ENCODE results near the gene ARHGEF7. TPM values are rescaled to one million over a fixed set of nuclear protein-coding genes. Genes with fewer than 3 reads are reported as not detected.
"Not testable (repeated sequence)": the region's sequence is repeated elsewhere in the genome, so short reads cannot be mapped to it uniquely, and the experiment has no call there.

Gene ARHGEF7, protein sequence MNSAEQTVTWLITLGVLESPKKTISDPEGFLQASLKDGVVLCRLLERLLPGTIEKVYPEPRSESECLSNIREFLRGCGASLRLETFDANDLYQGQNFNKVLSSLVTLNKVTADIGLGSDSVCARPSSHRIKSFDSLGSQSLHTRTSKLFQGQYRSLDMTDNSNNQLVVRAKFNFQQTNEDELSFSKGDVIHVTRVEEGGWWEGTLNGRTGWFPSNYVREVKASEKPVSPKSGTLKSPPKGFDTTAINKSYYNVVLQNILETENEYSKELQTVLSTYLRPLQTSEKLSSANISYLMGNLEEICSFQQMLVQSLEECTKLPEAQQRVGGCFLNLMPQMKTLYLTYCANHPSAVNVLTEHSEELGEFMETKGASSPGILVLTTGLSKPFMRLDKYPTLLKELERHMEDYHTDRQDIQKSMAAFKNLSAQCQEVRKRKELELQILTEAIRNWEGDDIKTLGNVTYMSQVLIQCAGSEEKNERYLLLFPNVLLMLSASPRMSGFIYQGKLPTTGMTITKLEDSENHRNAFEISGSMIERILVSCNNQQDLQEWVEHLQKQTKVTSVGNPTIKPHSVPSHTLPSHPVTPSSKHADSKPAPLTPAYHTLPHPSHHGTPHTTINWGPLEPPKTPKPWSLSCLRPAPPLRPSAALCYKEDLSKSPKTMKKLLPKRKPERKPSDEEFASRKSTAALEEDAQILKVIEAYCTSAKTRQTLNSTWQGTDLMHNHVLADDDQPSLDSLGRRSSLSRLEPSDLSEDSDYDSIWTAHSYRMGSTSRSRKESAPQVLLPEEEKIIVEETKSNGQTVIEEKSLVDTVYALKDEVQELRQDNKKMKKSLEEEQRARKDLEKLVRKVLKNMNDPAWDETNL
- total RNA-seq (ENCODE audit: unreplicated experiment) = 227 TPM
- long read RNA-seq, partial matches to known transcripts = 14 of 22 reads
- long read RNA-seq, other reads (novel, unspliced or antisense) = 8 of 22 reads

DNA sequence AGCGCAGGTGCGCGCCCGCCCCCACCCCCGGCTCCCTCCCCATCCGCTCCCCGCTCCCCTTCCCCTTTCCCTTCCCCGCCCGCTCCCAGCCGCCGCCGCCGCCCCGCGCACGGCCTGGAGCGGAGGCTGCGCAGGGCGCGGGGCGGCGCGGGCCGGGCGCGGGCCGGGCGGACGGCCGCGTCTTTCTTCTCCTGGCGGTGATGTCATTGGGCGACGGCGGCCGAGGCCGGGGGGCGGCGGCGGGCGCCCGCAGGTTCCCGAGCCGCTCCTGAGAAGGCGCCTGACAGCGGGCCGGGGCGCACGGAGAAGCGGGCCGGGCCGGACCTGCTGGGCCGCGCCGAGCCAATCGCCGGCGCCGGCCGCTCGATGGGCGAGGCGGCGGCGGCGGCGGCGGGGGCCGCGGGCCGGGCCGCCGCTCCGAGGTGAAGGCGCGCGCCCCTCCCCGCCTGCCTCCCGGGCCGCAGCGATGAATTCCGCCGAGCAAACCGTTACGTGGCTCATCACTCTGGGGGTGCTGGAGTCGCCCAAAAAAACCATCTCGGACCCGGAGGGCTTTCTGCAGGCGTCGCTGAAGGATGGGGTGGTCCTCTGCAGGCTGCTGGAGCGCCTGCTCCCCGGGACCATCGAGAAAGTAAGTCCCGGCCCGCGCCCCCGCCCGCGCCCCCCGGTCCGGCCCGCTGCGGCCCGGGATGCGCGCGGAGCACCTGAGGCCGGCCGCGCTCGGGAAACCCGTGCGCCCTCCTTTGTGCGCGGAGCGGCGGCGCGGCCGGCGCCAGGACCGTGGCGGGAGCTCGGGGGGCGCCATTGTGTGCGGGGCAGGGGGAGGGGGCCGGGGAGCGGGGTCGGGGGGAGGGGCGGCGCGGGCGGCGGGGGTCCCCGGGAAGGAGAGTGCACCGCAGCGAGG lies at the start of gene ARHGEF7:
Gene ARHGEF7, plus strand, starts transcription at position 250 of the 904 bp plus-strand sequence. Its CDS starts 217 bp downstream, at position 467.
- peaks cover 27% of the 10 kb centered on the region for H3K9me3 Mint-ChIP-seq (ENCODE audit: unreplicated experiment)
- TF ChIP-seq, protein P1, sequence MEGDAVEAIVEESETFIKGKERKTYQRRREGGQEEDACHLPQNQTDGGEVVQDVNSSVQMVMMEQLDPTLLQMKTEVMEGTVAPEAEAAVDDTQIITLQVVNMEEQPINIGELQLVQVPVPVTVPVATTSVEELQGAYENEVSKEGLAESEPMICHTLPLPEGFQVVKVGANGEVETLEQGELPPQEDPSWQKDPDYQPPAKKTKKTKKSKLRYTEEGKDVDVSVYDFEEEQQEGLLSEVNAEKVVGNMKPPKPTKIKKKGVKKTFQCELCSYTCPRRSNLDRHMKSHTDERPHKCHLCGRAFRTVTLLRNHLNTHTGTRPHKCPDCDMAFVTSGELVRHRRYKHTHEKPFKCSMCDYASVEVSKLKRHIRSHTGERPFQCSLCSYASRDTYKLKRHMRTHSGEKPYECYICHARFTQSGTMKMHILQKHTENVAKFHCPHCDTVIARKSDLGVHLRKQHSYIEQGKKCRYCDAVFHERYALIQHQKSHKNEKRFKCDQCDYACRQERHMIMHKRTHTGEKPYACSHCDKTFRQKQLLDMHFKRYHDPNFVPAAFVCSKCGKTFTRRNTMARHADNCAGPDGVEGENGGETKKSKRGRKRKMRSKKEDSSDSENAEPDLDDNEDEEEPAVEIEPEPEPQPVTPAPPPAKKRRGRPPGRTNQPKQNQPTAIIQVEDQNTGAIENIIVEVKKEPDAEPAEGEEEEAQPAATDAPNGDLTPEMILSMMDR (IDR thresholded peaks at IDR 0.05; ENCODE audit: partially characterized antibody, unreplicated experiment) = no peak
- peaks cover 53% of the 10 kb centered on the region for H3K4me1 Mint-ChIP-seq (ENCODE audit: low read depth, unreplicated experiment)
- peak within 1 kb of the TSS; percentile 99 for H3K27ac Mint-ChIP-seq (ENCODE audit: unreplicated experiment)
- peaks cover 4% of the 10 kb centered on the region for H3K36me3 Mint-ChIP-seq (ENCODE audit: unreplicated experiment)
- peak within 1 kb of the TSS; percentile 99 for H3K4me3 Mint-ChIP-seq (ENCODE audit: unreplicated experiment)
- DNase-seq = peak; percentile 79
- peaks cover 21% of the 10 kb centered on the region for H3K27me3 Mint-ChIP-seq (ENCODE audit: unreplicated experiment)

DNA sequence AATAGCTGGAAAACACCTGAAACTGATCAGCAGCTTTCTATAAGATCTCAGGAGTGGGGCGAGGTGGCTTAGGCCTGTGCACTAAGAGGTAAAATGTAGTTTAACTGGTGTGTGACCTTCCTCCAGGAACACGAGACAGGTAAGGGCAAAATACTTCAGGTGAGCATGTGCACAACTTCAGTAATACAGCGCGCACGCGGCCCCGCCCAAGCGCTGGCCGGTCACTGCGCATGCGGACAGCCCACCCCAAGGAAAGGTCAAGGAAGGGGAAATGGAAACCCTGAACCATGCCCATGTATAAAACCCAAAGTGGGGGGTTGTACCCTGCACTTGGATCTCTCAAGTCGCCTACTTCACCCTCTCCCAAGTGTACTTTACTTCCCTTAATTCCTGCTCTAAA lies 49.4 kb upstream of the ARHGEF7 start:
- H3K36me3 Mint-ChIP-seq (ENCODE audit: unreplicated experiment) = peaks cover 21% of the 10 kb centered on the region
- peaks cover 4% of the 10 kb centered on the region for H3K27me3 Mint-ChIP-seq (ENCODE audit: unreplicated experiment)
- TF ChIP-seq, protein P1 (IDR thresholded peaks at IDR 0.05; ENCODE audit: partially characterized antibody, unreplicated experiment) = no peak
- H3K27ac Mint-ChIP-seq (ENCODE audit: unreplicated experiment) = no peak overlapping the region
- H3K4me3 Mint-ChIP-seq (ENCODE audit: unreplicated experiment) = no peak overlapping the region
- peaks cover 1% of the 10 kb centered on the region for H3K9me3 Mint-ChIP-seq (ENCODE audit: unreplicated experiment)
- H3K4me1 Mint-ChIP-seq (ENCODE audit: low read depth, unreplicated experiment) = peaks cover 14% of the 10 kb centered on the region
- no peak for DNase-seq

DNA sequence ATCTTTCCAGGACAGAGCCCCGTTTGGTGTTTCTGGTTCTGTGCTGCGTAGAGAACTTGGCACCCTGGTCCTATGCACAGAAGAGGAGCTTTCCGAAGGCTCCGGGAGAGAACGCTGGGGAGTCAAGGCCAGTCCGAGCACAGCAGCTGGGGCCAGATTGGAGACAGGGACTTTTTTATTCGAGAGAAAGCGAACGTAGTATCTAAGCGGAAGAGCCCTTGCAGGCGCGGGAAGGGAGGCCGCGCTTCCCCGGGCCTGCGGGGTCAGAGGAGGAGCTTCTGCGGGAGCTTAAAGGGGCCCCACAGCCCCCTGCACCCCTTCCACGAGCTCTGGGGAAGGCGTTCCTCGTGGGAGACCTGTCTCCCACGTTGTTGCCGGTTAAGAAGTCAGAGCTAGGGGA lies 48.6 kb upstream of the ARHGEF7 start:
- peak overlapping the region; percentile 74 for H3K27ac Mint-ChIP-seq (ENCODE audit: unreplicated experiment)
- H3K4me1 Mint-ChIP-seq (ENCODE audit: low read depth, unreplicated experiment) = peaks cover 14% of the 10 kb centered on the region
- peak overlapping the region; percentile 87 for H3K4me3 Mint-ChIP-seq (ENCODE audit: unreplicated experiment)
- TF ChIP-seq, protein P1 (IDR thresholded peaks at IDR 0.05; ENCODE audit: partially characterized antibody, unreplicated experiment) = no peak
- peaks cover 28% of the 10 kb centered on the region for H3K36me3 Mint-ChIP-seq (ENCODE audit: unreplicated experiment)
- peaks cover 7% of the 10 kb centered on the region for H3K9me3 Mint-ChIP-seq (ENCODE audit: unreplicated experiment)
- DNase-seq = no peak
- peaks cover 4% of the 10 kb centered on the region for H3K27me3 Mint-ChIP-seq (ENCODE audit: unreplicated experiment)

DNA sequence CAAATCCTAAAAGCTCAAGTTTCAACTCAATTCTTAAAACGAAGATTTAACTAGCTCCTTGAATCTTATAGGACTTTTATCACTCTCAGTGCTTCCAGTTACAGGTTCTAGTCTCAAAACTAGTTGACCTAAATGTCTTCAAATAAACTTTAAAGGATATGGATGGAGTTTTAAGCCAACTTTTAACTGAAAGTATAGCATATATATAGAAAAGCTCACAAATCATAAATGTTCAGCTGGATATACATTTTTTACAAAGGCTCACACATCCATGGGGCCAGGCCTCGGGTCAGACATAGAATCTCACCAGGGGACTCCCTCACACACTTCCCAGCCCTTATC lies 47.1 kb upstream of the ARHGEF7 start:
- Mint-ChIP-seq H3K4me3 (ENCODE audit: unreplicated experiment) (peak overlapping the region; percentile 87), H3K4me1 (ENCODE audit: low read depth, unreplicated experiment) (peaks cover 14% of the 10 kb centered on the region), H3K9me3 (ENCODE audit: unreplicated experiment) (peaks cover 7% of the 10 kb centered on the region), H3K27me3 (ENCODE audit: unreplicated experiment) (peaks cover 4% of the 10 kb centered on the region), H3K36me3 (ENCODE audit: unreplicated experiment) (peaks cover 31% of the 10 kb centered on the region), H3K27ac (ENCODE audit: unreplicated experiment) (no peak overlapping the region)
- no peak for DNase-seq
- TF ChIP-seq, protein P1 (IDR thresholded peaks at IDR 0.05; ENCODE audit: partially characterized antibody, unreplicated experiment) = peak; percentile 61

DNA sequence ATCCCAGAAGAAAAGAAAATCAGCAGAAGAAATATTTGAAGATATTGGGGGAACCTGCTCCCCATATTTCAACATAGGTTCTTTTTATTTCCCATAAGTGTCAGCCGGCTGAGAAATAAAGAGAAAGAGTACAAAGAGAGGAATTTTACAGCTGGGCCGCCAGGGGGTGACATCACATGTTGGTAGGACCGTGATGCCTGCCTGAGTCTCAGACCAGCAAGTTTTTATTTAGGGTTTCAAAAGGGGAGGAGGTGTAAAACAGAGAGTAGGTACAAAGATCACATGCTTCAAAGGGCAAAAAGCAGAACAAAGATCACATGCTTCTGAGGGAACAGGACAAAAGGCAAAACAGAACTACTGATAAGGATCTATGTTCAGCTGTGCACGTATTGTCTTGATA lies 44.0 kb upstream of the ARHGEF7 start:
- not testable (repeated sequence) for H3K27ac Mint-ChIP-seq (ENCODE audit: unreplicated experiment); H3K4me3 Mint-ChIP-seq (ENCODE audit: unreplicated experiment); DNase-seq; H3K27me3 Mint-ChIP-seq (ENCODE audit: unreplicated experiment); H3K4me1 Mint-ChIP-seq (ENCODE audit: low read depth, unreplicated experiment)
- peaks cover 26% of the 10 kb centered on the region for H3K9me3 Mint-ChIP-seq (ENCODE audit: unreplicated experiment)
- peaks cover 44% of the 10 kb centered on the region for H3K36me3 Mint-ChIP-seq (ENCODE audit: unreplicated experiment)

DNA sequence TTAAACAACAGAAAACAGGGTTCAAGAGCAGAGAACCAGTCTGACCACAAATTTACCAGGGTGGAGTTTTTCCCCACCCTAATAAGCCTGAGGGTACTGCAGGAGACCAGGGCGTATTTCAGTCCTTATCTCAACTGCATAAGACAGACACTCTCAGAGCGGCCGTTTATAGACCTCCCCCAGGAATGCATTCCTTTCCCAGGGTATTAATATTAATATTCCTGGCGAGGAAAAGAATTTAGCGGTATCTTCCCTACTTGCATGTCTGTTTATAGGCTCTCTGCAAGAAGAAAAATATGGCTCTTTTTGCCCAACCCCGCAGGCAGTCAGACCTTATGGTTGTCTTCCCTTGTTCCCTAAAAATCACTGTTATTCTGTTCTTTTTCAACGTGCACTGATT lies 43.6 kb upstream of the ARHGEF7 start:
- Mint-ChIP-seq H3K36me3 (ENCODE audit: unreplicated experiment) (peaks cover 44% of the 10 kb centered on the region), H3K9me3 (ENCODE audit: unreplicated experiment) (peaks cover 26% of the 10 kb centered on the region)
- not testable (repeated sequence) for H3K27me3 Mint-ChIP-seq (ENCODE audit: unreplicated experiment); H3K4me3 Mint-ChIP-seq (ENCODE audit: unreplicated experiment); DNase-seq; H3K4me1 Mint-ChIP-seq (ENCODE audit: low read depth, unreplicated experiment); H3K27ac Mint-ChIP-seq (ENCODE audit: unreplicated experiment)
